Natural killer cell (primary cell): ENCODE results near the gene TPD52L2. TPM values are rescaled to one million over a fixed set of nuclear protein-coding genes. Genes with fewer than 3 reads are reported as not detected.

ENCODE experiments used
- ATAC-seq, 3 donors: fragments of 150-1000 bp in 2 of 3; fragments of 200-7000 bp in 1 of 3; cut with Tn5 transposase; 1 replicate in 1 of 3; 2 replicates in 2 of 3; pipeline ENCODE4 v1.10.0; 2021; ENCODE audit warnings: mild to moderate bottlenecking in 2 of 3, moderate library complexity in 2 of 3
- DNase-seq, 2 donors: peaks; one replicate each; pipeline versions ENCODE4 v3.0.0 to v3.0.0-alpha.2; 2013 to 2021; ENCODE audit warnings: mixed read lengths in 1 of 2
- H3K27ac ChIP-seq: one replicate; pipeline ENCODE4 v1.5.1; 2013; ENCODE audit warnings: mild to moderate bottlenecking, low read length
- H3K27me3 ChIP-seq: one replicate; pipeline ENCODE4 v1.6.1; 2013; ENCODE audit warnings: low read length; ENCODE audit not compliant: control insufficient read depth, insufficient read depth
- H3K36me3 ChIP-seq: one replicate; pipeline ENCODE4 v1.6.1; 2013; ENCODE audit warnings: low read length; ENCODE audit not compliant: control insufficient read depth, insufficient read depth
- H3K4me1 ChIP-seq: one replicate; pipeline ENCODE4 v1.6.1; 2013; ENCODE audit warnings: low read length; ENCODE audit not compliant: control insufficient read depth, insufficient read depth
- H3K4me3 ChIP-seq: one replicate; pipeline ENCODE4 v1.5.1; 2013; ENCODE audit warnings: low read length
- H3K9me3 ChIP-seq: one replicate; pipeline ENCODE4 v1.6.1; 2013; ENCODE audit warnings: low read length; ENCODE audit not compliant: control insufficient read depth, insufficient read depth
- H3K27ac Mint-ChIP-seq, 2 donors: one replicate each; pipeline ENCODE4 v1.8.0; 2022; ENCODE audit warnings: mild to moderate bottlenecking in 2 of 2, mixed read lengths in 2 of 2, moderate library complexity in 1 of 2
- H3K27me3 Mint-ChIP-seq, 2 donors: one replicate each; pipeline ENCODE4 v1.8.0; 2022; ENCODE audit warnings: low read depth in 2 of 2, mixed read lengths in 2 of 2
- H3K36me3 Mint-ChIP-seq: one replicate; pipeline ENCODE4 v1.8.0; 2022; ENCODE audit warnings: mixed read lengths
- H3K4me1 Mint-ChIP-seq, 2 donors: one replicate each; pipeline ENCODE4 v1.8.0; 2022; ENCODE audit warnings: mixed read lengths in 2 of 2
- H3K4me3 Mint-ChIP-seq: one replicate; pipeline ENCODE4 v1.8.0; 2022; ENCODE audit warnings: mild to moderate bottlenecking, moderate library complexity, mixed read lengths
- H3K9me3 Mint-ChIP-seq, 2 donors: one replicate each; pipeline ENCODE4 v1.8.0; 2022; ENCODE audit warnings: mixed read lengths in 2 of 2
- WGBS: methylation state at CpG from one replicate; pipeline ENCODE4 v1.1.7; 2013; ENCODE audit warnings: missing lambda C conversion rate; ENCODE audit not compliant: insufficient coverage; 5-methylcytosine and 5-hydroxymethylcytosine counted together
- intact Hi-C: fragments of 100-400 bp; cut with micrococcal nuclease; formaldehyde crosslinking; loops from one replicate; pipeline ENCODE4 v1.14.2; 2022
- total RNA-seq, 4 donors: library from RNA; stranded (reverse); fragments of 120-200 nt in 1 of 4; gene quantifications; one replicate each; pipeline versions ENCODE4 v1.2.3 to v1.2.4, GENCODE V29; 2013 to 2022
- TF ChIP-seq, protein P1 (sequence below): fragments of 200-600 bp; IDR thresholded peaks from one replicate; pipeline ENCODE4 v1.8.0; 2022; ENCODE audit warnings: antibody characterized with exemption

Gene TPD52L2
- total RNA-seq, 3 donors from 2014 or later (not counting 1 experiment from before 2014, with no cell fraction given), result 36.8 to 47.2 (median 45.1) TPM

DNA sequence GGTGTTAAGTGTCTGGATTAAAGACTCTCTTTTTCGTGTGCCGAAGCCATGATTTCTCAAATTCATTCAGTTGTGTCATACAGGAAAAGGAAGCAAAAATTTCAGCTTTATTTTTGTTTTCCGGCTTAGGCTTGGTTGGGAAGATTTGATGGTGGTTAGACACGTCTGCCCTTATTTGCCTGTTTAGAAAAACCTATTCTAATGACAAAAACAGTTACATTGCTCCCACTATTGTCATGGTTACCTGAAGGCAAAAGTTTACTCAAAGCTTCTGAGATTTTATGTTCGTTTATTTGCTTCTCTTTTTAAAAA is 30.8 kb downstream of the TPD52L2 start:
- DNase-seq, result peak in 1 of 2 donors; percentile 65
- TF ChIP-seq, protein P1, sequence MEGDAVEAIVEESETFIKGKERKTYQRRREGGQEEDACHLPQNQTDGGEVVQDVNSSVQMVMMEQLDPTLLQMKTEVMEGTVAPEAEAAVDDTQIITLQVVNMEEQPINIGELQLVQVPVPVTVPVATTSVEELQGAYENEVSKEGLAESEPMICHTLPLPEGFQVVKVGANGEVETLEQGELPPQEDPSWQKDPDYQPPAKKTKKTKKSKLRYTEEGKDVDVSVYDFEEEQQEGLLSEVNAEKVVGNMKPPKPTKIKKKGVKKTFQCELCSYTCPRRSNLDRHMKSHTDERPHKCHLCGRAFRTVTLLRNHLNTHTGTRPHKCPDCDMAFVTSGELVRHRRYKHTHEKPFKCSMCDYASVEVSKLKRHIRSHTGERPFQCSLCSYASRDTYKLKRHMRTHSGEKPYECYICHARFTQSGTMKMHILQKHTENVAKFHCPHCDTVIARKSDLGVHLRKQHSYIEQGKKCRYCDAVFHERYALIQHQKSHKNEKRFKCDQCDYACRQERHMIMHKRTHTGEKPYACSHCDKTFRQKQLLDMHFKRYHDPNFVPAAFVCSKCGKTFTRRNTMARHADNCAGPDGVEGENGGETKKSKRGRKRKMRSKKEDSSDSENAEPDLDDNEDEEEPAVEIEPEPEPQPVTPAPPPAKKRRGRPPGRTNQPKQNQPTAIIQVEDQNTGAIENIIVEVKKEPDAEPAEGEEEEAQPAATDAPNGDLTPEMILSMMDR, result no peak
- H3K4me1 ChIP-seq, result peaks cover 38% of the 10 kb centered on the region
- peaks cover 4% of the 10 kb centered on the region for H3K36me3 ChIP-seq
- peak overlapping the region; percentile 91 to 95 for H3K27ac Mint-ChIP-seq
- no peaks in the 10 kb centered on the region for H3K27me3 Mint-ChIP-seq
- H3K36me3 Mint-ChIP-seq, result no peaks in the 10 kb centered on the region
- H3K27ac ChIP-seq, result peak overlapping the region; percentile 71
- H3K27me3 ChIP-seq, result no peaks in the 10 kb centered on the region
- H3K4me1 Mint-ChIP-seq, result peaks cover 38 to 41% of the 10 kb centered on the region in 2 donors
- no peaks in the 10 kb centered on the region for H3K9me3 Mint-ChIP-seq
- peak overlapping the region; percentile 49 for H3K4me3 ChIP-seq
- no peaks in the 10 kb centered on the region for H3K9me3 ChIP-seq
- peak in 1 of 3 donors; percentile 3 for ATAC-seq
- 0% methylated on average over 5 of the region's 5 CpGs for WGBS
- H3K4me3 Mint-ChIP-seq, result peak overlapping the region; percentile 94
- intact Hi-C loops, result no loop called here

DNA sequence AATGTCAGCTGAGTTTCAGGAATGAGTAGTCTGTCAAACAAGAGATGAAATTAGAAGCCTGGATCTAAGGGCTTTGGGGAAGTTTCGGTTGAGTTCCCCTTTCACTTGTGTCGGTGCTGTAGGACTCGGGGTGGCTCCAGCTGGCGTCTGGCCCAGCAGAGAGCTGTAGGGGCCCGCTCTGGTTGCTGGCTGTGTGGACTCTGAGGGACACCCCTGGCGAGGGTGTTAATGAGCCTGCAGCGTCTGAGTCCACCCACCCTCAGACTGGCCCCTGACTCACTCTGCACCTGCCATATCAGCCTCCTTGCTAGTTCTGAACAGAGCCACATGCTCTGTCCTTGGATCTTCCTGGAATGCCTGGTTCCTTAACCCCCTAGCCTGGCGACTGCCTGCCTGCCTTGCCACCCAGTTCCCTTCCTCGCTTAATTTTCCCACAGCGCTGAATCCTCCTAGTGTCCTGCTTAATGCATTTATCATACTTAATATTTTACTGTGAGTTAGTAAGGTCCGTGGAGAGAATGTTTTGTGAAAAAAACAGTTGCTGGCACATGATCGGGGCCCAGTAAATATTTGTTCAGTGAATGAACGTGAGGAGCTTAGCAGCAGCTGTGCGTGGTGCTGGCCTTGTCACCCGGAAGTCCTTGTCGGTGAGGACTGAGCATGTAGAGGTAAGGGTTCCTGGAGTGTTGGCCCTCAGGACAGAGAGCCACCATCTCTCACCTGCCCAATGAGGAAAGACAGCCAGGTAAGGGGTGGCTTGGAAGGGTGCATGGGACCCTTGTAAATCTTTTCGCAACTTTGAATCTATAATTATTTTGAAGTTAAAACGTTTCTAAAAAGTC is 31.4 kb downstream of the TPD52L2 start:
- no peaks in the 10 kb centered on the region for H3K9me3 ChIP-seq
- TF ChIP-seq, protein P1, result no peak
- H3K27me3 ChIP-seq, result no peaks in the 10 kb centered on the region
- H3K4me1 ChIP-seq, result peaks cover 38% of the 10 kb centered on the region
- peak overlapping the region; percentile 71 for H3K27ac ChIP-seq
- ATAC-seq (peak; percentile 25 to 42 (median 38)), DNase-seq (peak; percentile 46 to 65)
- H3K27me3 Mint-ChIP-seq, result no peaks in the 10 kb centered on the region
- H3K9me3 Mint-ChIP-seq, result no peaks in the 10 kb centered on the region
- no peaks in the 10 kb centered on the region for H3K36me3 Mint-ChIP-seq
- H3K27ac Mint-ChIP-seq, result peak overlapping the region; percentile 91 to 95
- intact Hi-C loops, result no loop called here
- peaks cover 43 to 47% of the 10 kb centered on the region in 2 donors for H3K4me1 Mint-ChIP-seq
- no peaks in the 10 kb centered on the region for H3K36me3 ChIP-seq
- WGBS, result 13% methylated on average over 16 of the region's 18 CpGs
- peak overlapping the region; percentile 94 for H3K4me3 Mint-ChIP-seq
- H3K4me3 ChIP-seq, result peak overlapping the region; percentile 49

DNA sequence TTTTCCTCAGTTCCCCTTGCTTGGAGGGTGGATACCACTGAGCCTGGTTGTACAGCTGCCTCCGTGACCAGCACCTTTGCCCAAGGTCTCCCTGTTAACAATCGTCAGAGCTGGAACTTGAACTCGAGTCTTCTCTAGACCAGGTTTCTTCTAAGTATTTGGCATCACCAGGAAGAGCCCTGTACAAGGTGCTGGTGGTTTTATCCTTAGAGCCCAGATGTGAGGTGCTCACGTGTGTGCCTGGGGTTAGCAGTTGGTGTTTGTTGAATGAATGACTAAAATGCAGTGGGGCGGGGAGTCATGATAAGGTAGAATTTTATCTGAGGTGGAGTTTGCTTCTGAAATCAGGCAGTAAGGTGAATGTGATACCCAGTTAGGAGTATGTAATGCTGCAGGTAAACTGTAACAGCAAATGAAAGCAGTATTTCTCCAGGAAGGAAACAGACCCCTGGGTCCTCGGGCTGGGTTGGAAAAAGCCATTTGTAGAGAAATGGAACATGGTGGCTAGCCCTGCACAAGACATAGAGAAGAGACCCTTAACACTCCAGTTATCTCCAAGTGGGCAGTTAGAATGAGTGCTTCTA is 33.0 kb downstream of the TPD52L2 start:
- Mint-ChIP-seq H3K9me3 (no peaks in the 10 kb centered on the region), H3K4me1 (peaks cover 49 to 53% of the 10 kb centered on the region in 2 donors), H3K27ac (peak overlapping the region; percentile 91 to 95), H3K36me3 (no peaks in the 10 kb centered on the region), H3K4me3 (no peak overlapping the region), H3K27me3 (no peaks in the 10 kb centered on the region)
- Histone ChIP-seq H3K4me1 (peaks cover 48% of the 10 kb centered on the region), H3K27ac (no peak overlapping the region), H3K36me3 (no peaks in the 10 kb centered on the region), H3K9me3 (no peaks in the 10 kb centered on the region), H3K27me3 (no peaks in the 10 kb centered on the region), H3K4me3 (no peak overlapping the region)
- intact Hi-C loops, result no loop called here
- no peak for DNase-seq
- 89% methylated on average over 6 of the region's 6 CpGs for WGBS
- TF ChIP-seq, protein P1, result no peak
- ATAC-seq, result no peak
